NT2/D1 (cell line): ENCODE measurements around the gene PLEKHA6.

Source experiments
- SUZ12 ChIP-seq: IDR thresholded peaks from 2 replicates; pipeline ENCODE4 v1.6.1; 2011; ENCODE audit not compliant: insufficient read length, insufficient read depth; ENCODE audit errors: extremely low read depth
- YY1 ChIP-seq: IDR thresholded peaks from 2 replicates; pipeline ENCODE4 v1.6.1; 2011; ENCODE audit not compliant: insufficient read length, insufficient read depth
- ZNF274 ChIP-seq: IDR thresholded peaks from 2 replicates; pipeline ENCODE4 v1.6.1; 2011; ENCODE audit warnings: mild to moderate bottlenecking, low read depth, low read length

GRCh38 chr1:204383163-204383904 lies 23.6 kb upstream of the PLEKHA6 start:
- TF ChIP-seq SUZ12 (no peak), YY1 (no peak), ZNF274 (no peak)
